Left lobe of liver (tissue), 2 donors: ENCODE measurements around the gene HNF4A. TPM values are rescaled to one million over a fixed set of nuclear protein-coding genes. Genes with fewer than 3 reads are reported as not detected.
A peak's percentile ranks its signal among the peaks of the same experiment; 100 is the strongest.

ENCODE experiments used
- ATAC-seq: fragments of 200-7000 bp; cut with Tn5 transposase; one replicate; pipeline ENCODE4 v1.9.1; 2020; ENCODE audit warnings: mild to moderate bottlenecking, moderate library complexity
- DNase-seq: peaks from one replicate; pipeline ENCODE4 v3.0.0-alpha.2; 2020; ENCODE audit warnings: low spot score
- total RNA-seq: library from RNA; stranded (reverse); gene quantifications from one replicate; pipeline ENCODE4 v1.2.1, GENCODE V29; 2021
- donor health status: DM: no; HTN: no; CAD: no; lungs with moderate emphysema.
- donor health status: DM: no; HTN: yes; CAD: no.

The HNF4A gene
- total RNA-seq, 1 donor from 2014 or later, result 189 TPM

GRCh38 chr20:44390280-44390679 lies 34.8 kb downstream of the HNF4A start:
- DNase-seq, result no peak
- ATAC-seq, result no peak

- no peak for ATAC-seq
These were observed 36.7 kb downstream of the HNF4A start for GRCh38 chr20:44392088-44392775.

GRCh38 chr20:44392776-44393607 lies 37.5 kb downstream of the HNF4A start:
- peak; percentile 53 for ATAC-seq
- DNase-seq, result peak; percentile 92

More at GRCh38 chr20:44392088-44392775, 36.7 kb downstream of the HNF4A start:
- DNase-seq, result no peak

- ATAC-seq, result peak; percentile 9
- DNase-seq, result no peak
These were observed 38.3 kb downstream of the HNF4A start for GRCh38 chr20:44393608-44394451.

GRCh38 chr20:44394452-44394701 lies 38.9 kb downstream of the HNF4A start:
- DNase-seq, result no peak
- no peak for ATAC-seq

- peak; percentile 56 for ATAC-seq
These were observed 39.4 kb downstream of the HNF4A start for GRCh38 chr20:44394702-44395460.

GRCh38 chr20:44395461-44396340 lies 40.2 kb downstream of the HNF4A start:
- peak; percentile 73 for DNase-seq
- peak; percentile 38 for ATAC-seq

More at GRCh38 chr20:44394702-44395460, 39.4 kb downstream of the HNF4A start:
- DNase-seq, result peak; percentile 93

- DNase-seq (no peak), ATAC-seq (no peak)
These were observed 41.1 kb downstream of the HNF4A start for GRCh38 chr20:44396369-44397130.

GRCh38 chr20:44398335-44398734 lies 42.8 kb downstream of the HNF4A start:
- ATAC-seq (no peak), DNase-seq (no peak)

- ATAC-seq, result no peak
- DNase-seq, result no peak
These were observed 43.9 kb downstream of the HNF4A start for GRCh38 chr20:44399446-44399845.

- no peak for DNase-seq
- ATAC-seq, result no peak
These were observed 45.1 kb downstream of the HNF4A start for GRCh38 chr20:44400671-44400969.

- DNase-seq, result peak; percentile 90
These were observed 45.7 kb downstream of the HNF4A start for GRCh38 chr20:44400970-44401769.

GRCh38 chr20:44401770-44402390 lies 46.4 kb downstream of the HNF4A start:
- ATAC-seq (peak; percentile 0), DNase-seq (no peak)

More at GRCh38 chr20:44400970-44401769, 45.7 kb downstream of the HNF4A start:
- peak; percentile 78 for ATAC-seq

GRCh38 chr20:44402391-44403193 lies 47.1 kb downstream of the HNF4A start:
- DNase-seq (peak; percentile 75), ATAC-seq (peak; percentile 52)

- DNase-seq (peak; percentile 45), ATAC-seq (no peak)
These were observed 48.0 kb downstream of the HNF4A start for GRCh38 chr20:44403194-44404112.
